Gastroesophageal sphincter (tissue), 4 donors: ENCODE measurements around the gene NFKBIE. TPM values are rescaled to one million over a fixed set of nuclear protein-coding genes. Genes with fewer than 3 reads are reported as not detected.
A peak's percentile ranks its signal among the peaks of the same experiment; 100 is the strongest.
"Not testable (repeated sequence)": the region's sequence is repeated elsewhere in the genome, so short reads cannot be mapped to it uniquely, and the experiment has no call there.

Experiments used
- ATAC-seq: fragments of 150-250 bp; one replicate; pipeline ENCODE4 v1.9.1; 2016; ENCODE audit warnings: mild to moderate bottlenecking, moderate library complexity
- H3K27ac ChIP-seq, 4 donors: fragments of 200-600 bp; sonication (generic) in 3 of 4; 1 replicate in 3 of 4; 2 replicates in 1 of 4; pipeline ENCODE4 v1.5.1; 2016 to 2019
- H3K27me3 ChIP-seq: fragments of 200-600 bp; sonication (generic); one replicate; pipeline ENCODE4 v1.5.1; 2019
- H3K36me3 ChIP-seq, 2 donors: fragments of 200-600 bp; sonication (generic); one replicate each; pipeline ENCODE4 v1.5.1; 2019; ENCODE audit warnings: control low read depth in 1 of 2
- H3K4me1 ChIP-seq, 3 donors: fragments of 200-600 bp; sonication (generic); 1 replicate in 2 of 3; 2 replicates in 1 of 3; pipeline ENCODE4 v1.5.1; 2016 to 2019; ENCODE audit warnings: control low read depth in 2 of 3
- H3K4me3 ChIP-seq, 2 donors: fragments of 200-600 bp; sonication (generic); one replicate each; pipeline ENCODE4 v1.5.1; 2019; ENCODE audit warnings: mild to moderate bottlenecking in 1 of 2, moderate library complexity in 1 of 2
- H3K9me3 ChIP-seq, 3 donors: fragments of 200-600 bp; sonication (generic); one replicate each; pipeline ENCODE4 v1.5.1; 2017 to 2019; ENCODE audit warnings: control low read depth in 2 of 3
- CTCF ChIP-seq, 4 experiments: fragments of 200-600 bp in 2 of 4; fragments of 450-650 bp in 2 of 4; sonication (generic) in 1 of 4; IDR thresholded peaks; one replicate each; pipeline ENCODE4 v1.5.1; 2017 to 2019; ENCODE audit warnings: antibody characterized with exemption in 4 of 4, mild to moderate bottlenecking in 2 of 4, moderate library complexity in 2 of 4
- EP300 ChIP-seq: sonication (generic); formaldehyde crosslinking; IDR thresholded peaks from one replicate; pipeline ENCODE4 v1.6.1; 2017; ENCODE audit warnings: antibody characterized with exemption, mild to moderate bottlenecking
- POLR2A ChIP-seq, 2 donors: fragments of 450-650 bp; IDR thresholded peaks; one replicate each; pipeline ENCODE4 v1.6.1; 2017; ENCODE audit warnings: antibody characterized with exemption in 2 of 2, mild to moderate bottlenecking in 2 of 2, moderate library complexity in 1 of 2
- POLR2AphosphoS5 ChIP-seq: sonication (generic); formaldehyde crosslinking; IDR thresholded peaks from one replicate; pipeline ENCODE4 v1.6.1; 2017; ENCODE audit warnings: antibody characterized with exemption
- WGBS, 2 donors: methylation state at CpG; one replicate each; pipeline ENCODE4 v1.1.5; 2018; ENCODE audit warnings: low coverage in 1 of 2; 5-methylcytosine and 5-hydroxymethylcytosine counted together
- total RNA-seq, 4 donors: library from RNA; depleted of rRNA; stranded (reverse); fragments of >200 nt; gene quantifications; one replicate each; pipeline ENCODE4 v1.1.0, GENCODE V29; 2016

NFKBIE gene
- total RNA-seq, 4 donors from 2014 or later: 4.2 to 13.4 (median 5.7) TPM

- no peaks in the 10 kb centered on the region for H3K9me3 ChIP-seq
- ATAC-seq: peak; percentile 70
- peak overlapping the region; percentile 73 to 99 (median 98) for H3K27ac ChIP-seq
- H3K27me3 ChIP-seq: no peaks in the 10 kb centered on the region
- 6 to 20% methylated on average over 1 to 2 of the region's 5 CpGs for WGBS, 2 donors
- peaks cover 0 to 40% of the 10 kb centered on the region in 2 donors for H3K36me3 ChIP-seq
- H3K4me1 ChIP-seq: peaks cover 15 to 93% (median 61%) of the 10 kb centered on the region in 3 donors
- H3K4me3 ChIP-seq: no peak overlapping the region
- TF ChIP-seq POLR2A (IDR thresholded peaks at IDR 0.05) (no peak), POLR2AphosphoS5 (peak; percentile 90), CTCF (IDR thresholded peaks at IDR 0.05) (peak in 3 of 4 experiments; percentile 82 to 92 (median 89)), EP300 (no peak)
Observed at GRCh38 chr6:44234101-44235025, 31.0 kb downstream of the NFKBIE start.

DNA sequence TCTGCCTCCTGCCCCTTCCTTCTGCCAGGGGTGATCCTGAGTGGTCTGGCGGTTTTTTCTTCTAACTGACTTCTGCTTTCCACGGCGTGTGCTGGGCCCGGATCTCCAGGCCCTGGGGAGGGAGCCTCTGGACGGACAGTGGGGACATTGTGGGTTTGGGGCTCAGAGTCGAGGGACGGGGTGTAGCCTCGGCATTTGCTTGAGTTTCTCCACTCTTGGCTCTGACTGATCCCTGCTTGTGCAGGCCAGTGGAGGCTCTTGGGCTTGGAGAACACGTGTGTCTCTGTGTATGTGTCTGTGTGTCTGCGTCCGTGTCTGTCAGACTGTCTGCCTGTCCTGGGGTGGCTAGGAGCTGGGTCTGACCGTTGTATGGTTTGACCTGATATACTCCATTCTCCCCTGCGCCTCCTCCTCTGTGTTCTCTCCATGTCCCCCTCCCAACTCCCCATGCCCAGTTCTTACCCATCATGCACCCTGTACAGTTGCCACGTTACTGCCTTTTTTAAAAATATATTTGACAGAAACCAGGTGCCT, 31.7 kb downstream of the NFKBIE start:
- TF ChIP-seq CTCF (IDR thresholded peaks at IDR 0.05) (no peak), POLR2AphosphoS5 (no peak), EP300 (no peak), POLR2A (IDR thresholded peaks at IDR 0.05) (no peak)
- no peaks in the 10 kb centered on the region for H3K27me3 ChIP-seq
- WGBS, 2 donors: 15 to 28% methylated on average over 5 to 11 of the region's 14 CpGs
- ATAC-seq: no peak
- H3K36me3 ChIP-seq: peaks cover 0 to 44% of the 10 kb centered on the region in 2 donors
- peak overlapping the region; percentile 73 to 99 (median 98) for H3K27ac ChIP-seq
- peaks cover 15 to 99% (median 67%) of the 10 kb centered on the region in 3 donors for H3K4me1 ChIP-seq
- no peak overlapping the region for H3K4me3 ChIP-seq
- no peaks in the 10 kb centered on the region for H3K9me3 ChIP-seq

DNA sequence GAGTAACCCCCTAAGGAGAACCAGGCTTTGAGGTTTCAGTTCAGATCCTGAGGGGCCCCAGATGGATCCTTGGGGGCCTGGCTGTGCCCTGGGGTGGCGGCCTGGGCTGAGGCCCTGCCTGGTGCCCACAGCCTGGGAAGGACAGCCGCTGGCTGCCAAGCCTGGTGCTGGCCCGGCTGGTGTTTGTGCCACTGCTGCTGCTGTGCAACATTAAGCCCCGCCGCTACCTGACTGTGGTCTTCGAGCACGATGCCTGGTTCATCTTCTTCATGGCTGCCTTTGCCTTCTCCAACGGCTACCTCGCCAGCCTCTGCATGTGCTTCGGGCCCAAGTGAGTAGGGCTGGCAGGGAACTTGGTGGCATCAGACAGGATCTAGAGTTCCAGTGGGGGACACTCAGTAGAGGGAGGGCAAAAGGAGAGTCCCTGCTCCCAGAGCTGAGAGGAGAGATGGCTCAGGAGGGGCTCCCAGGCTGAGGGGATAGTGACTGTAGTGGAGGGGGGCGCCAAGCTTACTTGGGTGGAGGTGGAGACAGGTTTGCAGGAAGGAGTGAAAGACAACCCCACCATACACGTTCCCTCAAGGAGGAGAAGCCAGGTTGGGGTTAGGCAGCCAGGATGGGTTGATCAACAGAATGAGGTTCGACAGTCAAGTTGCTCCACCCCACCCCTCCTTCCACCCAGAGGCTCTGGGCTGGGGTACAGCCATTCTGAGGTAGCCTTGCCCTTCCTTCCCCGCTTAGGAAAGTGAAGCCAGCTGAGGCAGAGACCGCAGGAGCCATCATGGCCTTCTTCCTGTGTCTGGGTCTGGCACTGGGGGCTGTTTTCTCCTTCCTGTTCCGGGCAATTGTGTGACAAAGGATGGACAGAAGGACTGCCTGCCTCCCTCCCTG, 32.4 kb downstream of the NFKBIE start:
- Histone ChIP-seq H3K27me3 (no peaks in the 10 kb centered on the region), H3K36me3 (peaks cover 0 to 44% of the 10 kb centered on the region in 2 donors), H3K27ac (peak overlapping the region; percentile 73 to 99 (median 98)), H3K9me3 (no peaks in the 10 kb centered on the region), H3K4me3 (no peak overlapping the region), H3K4me1 (peaks cover 15 to 99% (median 70%) of the 10 kb centered on the region in 3 donors)
- no peak for ATAC-seq
- 20 to 83% methylated on average over 1 of the region's 16 CpGs for WGBS, 2 donors
- no peak for TF ChIP-seq POLR2AphosphoS5
- no peak for TF ChIP-seq POLR2A (IDR thresholded peaks at IDR 0.05)
- no peak for TF ChIP-seq EP300
- TF ChIP-seq CTCF (IDR thresholded peaks at IDR 0.05): no peak

- H3K9me3 ChIP-seq, H3K27me3 ChIP-seq, H3K4me3 ChIP-seq, ATAC-seq: not testable (repeated sequence)
- peak overlapping the region; percentile 73 to 99 (median 98) for H3K27ac ChIP-seq
- H3K4me1 ChIP-seq: peaks cover 13 to 100% (median 76%) of the 10 kb centered on the region in 3 donors
- H3K36me3 ChIP-seq: peaks cover 0 to 44% of the 10 kb centered on the region in 2 donors
- 31 to 48% methylated on average over 3 to 7 of the region's 9 CpGs for WGBS, 2 donors
Observed at GRCh38 chr6:44231426-44231825, 33.9 kb downstream of the NFKBIE start.
